NCI-H2196 (cell line): ENCODE measurements around the gene STK40.

ENCODE experiments used
- DNase-seq: peaks from one replicate; lab custom pipeline; 2025; ENCODE audit not compliant: unreplicated experiment; lab: John Stamatoyannopoulos, UW

STK40 gene

GRCh38 chr1:36321119-36321951, 64.4 kb downstream of the STK40 start:
- no peak for DNase-seq

- DNase-seq, result no peak
Observed at GRCh38 chr1:36320767-36321118, 65.0 kb downstream of the STK40 start.

GRCh38 chr1:36320291-36320761, 65.4 kb downstream of the STK40 start:
- DNase-seq, result no peak

GRCh38 chr1:36309397-36309796, 76.3 kb downstream of the STK40 start:
- no peak for DNase-seq

GRCh38 chr1:36307601-36308330, 78.0 kb downstream of the STK40 start:
- no peak for DNase-seq

GRCh38 chr1:36306902-36307456, 78.7 kb downstream of the STK40 start:
- peak; percentile 97 for DNase-seq

- DNase-seq, result peak; percentile 67
Observed at GRCh38 chr1:36306210-36306901, 79.4 kb downstream of the STK40 start, which contains the start of gene SH3D21. Gene SH3D21 (plus strand): TSS chr1:36306368. CDS start chr1:36306421, 53 bp downstream.

GRCh38 chr1:36305915-36306209, 79.9 kb downstream of the STK40 start:
- DNase-seq, result no peak

GRCh38 chr1:36304970-36305914, 80.5 kb downstream of the STK40 start:
- DNase-seq, result no peak

- no peak for DNase-seq
Observed at GRCh38 chr1:36304521-36304920, 81.2 kb downstream of the STK40 start.

GRCh38 chr1:36303650-36304360, 81.9 kb downstream of the STK40 start:
- DNase-seq, result no peak

GRCh38 chr1:36303244-36303643, 82.5 kb downstream of the STK40 start:
- DNase-seq, result no peak

- DNase-seq, result no peak
Observed at GRCh38 chr1:36301220-36301619, 84.5 kb downstream of the STK40 start.

- DNase-seq, result no peak
Observed at GRCh38 chr1:36300526-36300925, 85.2 kb downstream of the STK40 start.

- DNase-seq, result no peak
Observed at GRCh38 chr1:36298640-36299039, 87.1 kb downstream of the STK40 start.

GRCh38 chr1:36297062-36297461, 88.7 kb downstream of the STK40 start:
- DNase-seq, result no peak

- no peak for DNase-seq
Observed at GRCh38 chr1:36295390-36295789, 90.3 kb downstream of the STK40 start.
